ENCODE data around the gene CORO2A. TPM values are rescaled to one million over a fixed set of nuclear protein-coding genes. Genes with fewer than 3 reads are reported as not detected.

The CORO2A gene
- total and polyA plus RNA-seq, 2 of the 4 experiments (the other 2 are of a cell fraction), result 1.9 to 2.2 TPM

- Histone ChIP-seq H3K27me3 (ENCODE audit: control insufficient read depth, insufficient read depth, low read length) (no peaks in the 10 kb centered on the region), H3K9me1 (ENCODE audit: insufficient read depth, low read length) (no peaks in the 10 kb centered on the region), H3K4me1 (ENCODE audit: control insufficient read depth, insufficient read depth, low read length) (no peaks in the 10 kb centered on the region), H3K4me3 (ENCODE audit: insufficient read depth, low read depth, low read length) (no peak overlapping the region), H4K20me1 (ENCODE audit: insufficient read depth, low read length) (no peaks in the 10 kb centered on the region), H4K8ac (ENCODE audit: low read depth in 2 of 2, low read length in 2 of 2) (no peak overlapping the region), H3K9ac (ENCODE audit: low read depth, low read length) (no peak overlapping the region), H3K9me3 (ENCODE audit: control insufficient read depth, insufficient read depth, low read length) (no peaks in the 10 kb centered on the region), H3K36me3 (ENCODE audit: control insufficient read depth, insufficient read depth, low read length) (peaks cover 16% of the 10 kb centered on the region), H2AK5ac (ENCODE audit: low read depth, low read length) (no peak overlapping the region), H3K4ac (ENCODE audit: low read depth, low read length) (no peak overlapping the region), H3K27ac (ENCODE audit: insufficient read depth, low read length) (no peak overlapping the region), H3K79me1 (ENCODE audit: low read depth in 1 of 2, low read length in 2 of 2) (peaks cover 4 to 6% of the 10 kb centered on the region in 2 experiments; a peak in 1 of 4 replicates), H2BK120ac (ENCODE audit: low read depth, low read length) (no peak overlapping the region), H4K91ac (ENCODE audit: insufficient read depth, low read depth, low read length) (no peak overlapping the region), H3K23ac (ENCODE audit: low read depth, low read length) (no peak overlapping the region), H3K4me2 (ENCODE audit: low read depth, low read length) (no peak overlapping the region), H2BK20ac (ENCODE audit: low read depth, low read length) (no peak overlapping the region), H3K56ac (ENCODE audit: extremely low read depth, insufficient read depth, low read length) (no peak overlapping the region), H2AFZ (replicated peaks; ENCODE audit: low read length, poor library complexity) (peak overlapping the region; percentile 28), H3K18ac (ENCODE audit: low read depth, low read length) (no peak overlapping the region), H4K5ac (ENCODE audit: low read depth, low read length) (no peak overlapping the region), H2AK9ac (replicated peaks; ENCODE audit: low read depth, low read length, poor library complexity) (no peak overlapping the region), H2BK5ac (ENCODE audit: low read depth, low read length, poor library complexity, severe bottlenecking) (no peak overlapping the region), H3K14ac (replicated peaks; ENCODE audit: low read depth, low read length) (no peak overlapping the region), H2BK15ac (ENCODE audit: low read depth, low read length) (no peak overlapping the region)
- BruUV-seq (replicated peaks), result no TSS peak
- ChIA-PET POLR2A (ENCODE audit: unreplicated experiment) (no interaction called here), CTCF (interaction anchor here (0.6 kb wide), 1 partner anchor 251 kb away, joined by 5 read pairs; no protein-coding TSS in a partner anchor)
- DNase-seq (no peak), ATAC-seq (ENCODE audit: low read depth) (no peak)
- TF ChIP-seq FOS (IDR thresholded peaks at IDR 0.05; ENCODE audit: low read depth, low read length) (no peak), RAD21 (IDR thresholded peaks at IDR 0.05; ENCODE audit: low read length) (no peak)
- intact Hi-C loops (cut with micrococcal nuclease) (no loop called here), in situ Hi-C loops (cut with MboI; ENCODE audit: low sequenced_read_pairs) (no loop called here), dilution Hi-C loops (cut with HindIII; ENCODE audit: low sequenced_read_pairs, unreplicated experiment) (no loop called here)
- WGBS, 2 experiments (ENCODE audit: extremely low coverage in 2 of 2, insufficient read length in 1 of 2), result 100% methylated on average over 1 of the region's 7 CpGs; no CpG with 5 or more reads in 1 of the 2 experiments
These were observed 9.3 kb upstream of the CORO2A start for GRCh38 chr9:98201749-98202148.

Measured in IMR-90 (cell line).